ENCODE data around the gene METTL26.

Gene METTL26

DNA sequence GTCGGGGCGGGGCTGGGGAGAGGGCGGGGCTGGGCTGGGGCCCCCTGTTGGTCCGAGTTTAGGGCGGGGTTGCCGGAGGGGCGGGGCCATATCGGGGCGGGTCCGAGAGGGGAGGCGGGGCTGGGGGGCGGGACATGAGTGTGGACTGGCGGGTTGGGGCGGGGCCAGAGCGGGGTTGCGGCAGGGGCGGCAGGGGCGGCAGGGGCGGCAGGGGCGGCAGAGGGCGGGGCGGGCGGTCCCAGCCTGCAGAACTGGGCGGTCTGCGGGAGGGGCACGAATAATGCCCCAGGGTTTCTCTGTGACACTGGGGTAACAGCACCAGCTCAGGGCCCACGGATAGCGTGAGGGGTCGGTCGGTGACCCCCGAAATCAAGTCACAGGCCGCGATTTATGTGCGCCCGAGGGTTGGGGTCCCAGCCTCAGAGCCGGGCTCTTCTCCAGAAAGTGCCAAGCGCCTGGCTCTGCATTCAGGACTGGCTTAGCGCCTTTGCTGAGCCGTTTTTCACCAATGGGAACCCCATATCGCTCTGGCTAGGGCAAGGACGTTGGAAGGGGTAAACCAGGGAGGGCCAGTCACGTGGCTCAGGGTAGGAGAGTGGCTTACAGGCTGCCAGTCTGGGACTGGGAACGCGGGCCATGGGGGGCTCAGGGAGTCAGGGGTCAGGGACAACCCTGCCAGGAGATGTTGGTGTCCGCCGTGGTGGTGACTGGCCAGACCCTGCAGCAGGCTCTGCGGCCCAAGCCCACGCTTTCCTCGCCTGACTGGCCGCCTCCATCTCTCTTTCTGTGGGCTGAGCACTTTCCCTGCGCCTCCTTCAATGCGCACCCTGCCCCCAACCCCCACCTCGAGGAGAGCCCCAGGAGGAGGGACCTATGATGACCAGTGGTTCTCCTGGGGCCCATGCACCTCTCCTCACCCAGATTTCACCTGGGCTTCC lies 1.2 kb upstream of the METTL26 start:
- DNase-seq = peak; percentile 86 to 89

DNA sequence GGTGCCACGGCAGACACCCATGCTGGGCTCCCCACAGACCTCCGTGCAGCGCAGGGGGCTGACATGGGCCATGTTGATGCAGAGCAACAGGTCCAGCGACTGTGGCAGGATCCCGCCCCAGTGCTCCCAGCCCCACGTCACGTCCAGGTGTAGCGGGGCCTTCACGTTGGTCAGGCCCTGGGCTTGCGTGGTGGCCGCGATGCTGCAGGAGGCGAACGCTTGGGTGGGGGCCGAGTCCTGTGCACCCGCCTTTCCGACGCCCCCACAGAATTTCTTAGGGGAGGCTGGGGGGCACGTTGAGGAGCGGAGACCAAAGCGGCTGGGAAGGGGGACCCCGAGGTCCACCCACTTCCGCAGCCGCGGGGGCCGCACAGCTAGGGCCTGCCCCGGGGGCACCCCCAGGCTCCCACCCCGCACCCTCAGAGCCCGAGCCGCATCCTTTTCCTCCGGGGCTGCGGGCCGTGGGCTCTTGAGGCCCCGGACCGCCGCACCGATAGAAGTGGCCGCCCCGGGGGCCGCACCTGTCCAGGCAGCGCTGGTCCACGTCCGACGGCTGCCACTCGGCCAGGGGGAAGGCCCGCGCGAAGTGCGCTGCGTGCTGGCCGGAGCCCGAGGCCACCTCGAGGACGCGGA lies 416 bp downstream of the METTL26 start:
- DNase-seq = peak in 1 of 2 experiments; percentile 29

DNA sequence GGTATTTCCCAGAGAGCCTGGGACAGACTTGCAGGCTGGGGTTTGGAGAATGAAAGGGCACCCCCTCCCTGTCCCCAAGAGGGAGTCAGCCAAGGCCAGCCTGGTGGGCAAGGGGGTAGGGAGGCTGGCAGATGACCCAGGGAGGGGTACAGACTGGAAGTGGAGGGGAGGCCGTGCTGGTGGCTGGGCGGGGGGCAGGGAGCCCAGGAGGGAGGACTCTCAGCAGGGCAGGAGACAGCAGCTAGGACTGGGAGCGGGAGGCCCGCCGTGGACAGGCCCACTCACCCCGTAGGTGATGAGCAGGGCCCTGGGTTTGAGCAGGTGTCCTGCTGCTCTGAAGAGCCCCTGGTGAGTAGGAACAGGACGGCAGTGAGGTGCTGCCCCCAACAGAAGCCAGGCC lies 1.1 kb downstream of the METTL26 start:
- no peak for DNase-seq

DNA sequence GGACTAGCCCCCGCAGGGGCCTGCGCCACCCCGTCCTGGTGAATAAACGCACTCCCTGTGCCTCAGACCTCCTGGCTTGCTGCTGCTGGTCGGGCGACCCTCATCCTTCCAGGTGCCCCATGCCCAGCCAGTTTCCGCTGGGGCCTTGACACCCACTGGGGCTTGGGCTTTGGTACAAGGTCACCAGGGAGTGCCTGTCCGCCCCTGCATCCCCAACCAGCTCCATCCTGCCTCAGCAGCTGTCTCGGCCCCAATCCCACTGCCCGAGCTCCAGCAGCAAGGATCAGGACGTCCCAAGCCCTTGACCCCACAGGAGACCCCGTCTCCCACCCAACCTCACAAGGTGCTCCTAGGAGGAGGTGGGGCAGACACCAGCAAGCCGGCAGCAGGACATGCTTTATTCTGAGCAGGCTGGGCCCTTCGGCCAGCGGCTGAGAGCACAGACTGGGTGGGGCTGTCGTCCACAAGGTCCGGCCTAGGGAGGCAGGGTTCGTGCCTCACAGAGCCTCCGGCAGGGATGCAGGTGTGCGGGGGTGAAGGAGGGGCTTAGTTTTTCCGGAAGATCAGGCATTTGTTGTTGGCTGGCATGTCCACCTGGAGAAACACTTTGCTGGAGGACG lies 1.9 kb downstream of the METTL26 start:
- DNase-seq = no peak

DNA sequence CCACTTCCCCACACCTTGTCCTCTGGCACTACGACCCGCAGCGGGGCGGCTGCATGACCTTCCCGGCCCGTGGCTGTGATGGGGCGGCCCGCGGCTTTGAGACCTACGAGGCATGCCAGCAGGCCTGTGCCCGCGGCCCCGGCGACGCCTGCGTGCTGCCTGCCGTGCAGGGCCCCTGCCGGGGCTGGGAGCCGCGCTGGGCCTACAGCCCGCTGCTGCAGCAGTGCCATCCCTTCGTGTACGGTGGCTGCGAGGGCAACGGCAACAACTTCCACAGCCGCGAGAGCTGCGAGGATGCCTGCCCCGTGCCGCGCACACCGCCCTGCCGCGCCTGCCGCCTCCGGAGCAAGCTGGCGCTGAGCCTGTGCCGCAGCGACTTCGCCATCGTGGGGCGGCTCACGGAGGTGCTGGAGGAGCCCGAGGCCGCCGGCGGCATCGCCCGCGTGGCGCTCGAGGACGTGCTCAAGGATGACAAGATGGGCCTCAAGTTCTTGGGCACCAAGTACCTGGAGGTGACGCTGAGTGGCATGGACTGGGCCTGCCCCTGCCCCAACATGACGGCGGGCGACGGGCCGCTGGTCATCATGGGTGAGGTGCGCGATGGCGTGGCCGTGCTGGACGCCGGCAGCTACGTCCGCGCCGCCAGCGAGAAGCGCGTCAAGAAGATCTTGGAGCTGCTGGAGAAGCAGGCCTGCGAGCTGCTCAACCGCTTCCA lies 2.6 kb downstream of the METTL26 start:
- no peak for DNase-seq

DNA sequence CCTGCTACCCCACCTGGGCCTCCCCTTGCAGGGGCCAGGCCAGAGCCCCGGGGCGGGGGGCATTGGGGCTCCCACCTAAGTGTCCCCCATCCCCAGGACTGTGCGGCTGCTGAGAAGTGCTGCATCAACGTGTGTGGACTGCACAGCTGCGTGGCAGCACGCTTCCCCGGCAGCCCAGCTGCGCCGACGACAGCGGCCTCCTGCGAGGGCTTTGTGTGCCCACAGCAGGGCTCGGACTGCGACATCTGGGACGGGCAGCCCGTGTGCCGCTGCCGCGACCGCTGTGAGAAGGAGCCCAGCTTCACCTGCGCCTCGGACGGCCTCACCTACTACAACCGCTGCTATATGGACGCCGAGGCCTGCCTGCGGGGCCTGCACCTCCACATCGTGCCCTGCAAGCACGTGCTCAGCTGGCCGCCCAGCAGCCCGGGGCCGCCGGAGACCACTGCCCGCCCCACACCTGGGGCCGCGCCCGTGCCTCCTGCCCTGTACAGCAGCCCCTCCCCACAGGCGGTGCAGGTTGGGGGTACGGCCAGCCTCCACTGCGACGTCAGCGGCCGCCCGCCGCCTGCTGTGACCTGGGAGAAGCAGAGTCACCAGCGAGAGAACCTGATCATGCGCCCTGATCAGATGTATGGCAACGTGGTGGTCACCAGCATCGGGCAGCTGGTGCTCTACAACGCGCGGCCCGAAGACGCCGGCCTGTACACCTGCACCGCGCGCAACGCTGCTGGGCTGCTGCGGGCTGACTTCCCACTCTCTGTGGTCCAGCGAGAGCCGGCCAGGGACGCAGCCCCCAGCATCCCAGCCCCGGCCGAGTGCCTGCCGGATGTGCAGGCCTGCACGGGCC lies 3.4 kb downstream of the METTL26 start:
- no peak for DNase-seq

DNA sequence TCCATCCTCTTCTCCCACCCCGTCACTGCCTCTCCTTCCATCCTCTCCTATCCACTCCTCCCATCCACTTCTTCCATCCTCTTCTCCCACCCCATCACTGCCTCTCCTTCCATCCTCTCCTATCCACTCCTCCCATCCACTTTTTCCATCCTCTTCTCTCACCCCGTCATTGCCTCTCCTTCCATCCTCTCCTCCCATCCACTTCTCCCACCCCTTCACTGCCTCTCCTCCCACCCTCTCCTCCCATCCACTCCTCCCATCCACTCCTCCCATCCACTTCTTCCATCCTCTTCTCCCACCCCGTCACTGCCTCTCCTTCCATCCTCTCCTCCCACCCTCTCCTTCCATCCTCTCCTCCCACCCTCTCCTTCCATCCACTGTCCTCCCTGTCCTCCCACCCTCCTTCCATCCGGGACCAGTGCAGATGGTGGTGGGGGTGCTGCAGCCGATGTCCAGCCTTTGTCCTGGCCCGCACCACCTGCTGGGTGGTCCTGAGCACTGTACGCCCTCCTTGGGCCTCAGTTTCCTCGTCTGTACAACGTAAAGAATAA lies 4.2 kb downstream of the METTL26 start:
- no peak for DNase-seq

DNA sequence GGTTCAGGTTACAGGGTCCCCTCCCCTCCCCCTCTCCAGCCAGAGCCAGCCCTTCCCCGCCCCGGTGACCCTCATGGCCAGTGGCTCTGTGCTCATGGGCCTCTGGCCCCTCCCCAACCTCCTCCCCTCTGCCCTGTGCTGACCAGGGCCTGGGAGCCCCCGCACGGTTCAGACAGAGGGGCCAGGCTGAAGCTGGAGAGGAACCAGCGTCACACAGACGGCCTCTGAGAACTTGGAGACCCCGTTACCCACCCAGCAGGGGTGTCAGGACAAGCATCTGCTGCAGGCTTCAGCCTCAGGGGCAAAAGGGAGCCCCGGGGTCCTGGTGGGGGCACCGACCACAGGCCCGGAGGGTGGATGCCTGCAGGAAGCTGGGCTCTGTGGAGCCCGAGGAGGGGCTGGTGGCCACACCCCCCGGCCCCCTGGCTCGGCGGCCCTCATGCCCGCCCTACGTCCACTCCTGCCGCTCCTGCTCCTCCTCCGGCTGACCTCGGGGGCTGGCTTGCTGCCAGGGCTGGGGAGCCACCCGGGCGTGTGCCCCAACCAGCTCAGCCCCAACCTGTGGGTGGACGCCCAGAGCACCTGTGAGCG lies 5.2 kb downstream of the METTL26 start, which contains the start of gene WFIKKN1:
TSS of gene WFIKKN1 (plus strand) at position 171 of the 591 bp plus-strand sequence. CDS start at position 440, 269 bp downstream.
- DNase-seq = no peak

DNA sequence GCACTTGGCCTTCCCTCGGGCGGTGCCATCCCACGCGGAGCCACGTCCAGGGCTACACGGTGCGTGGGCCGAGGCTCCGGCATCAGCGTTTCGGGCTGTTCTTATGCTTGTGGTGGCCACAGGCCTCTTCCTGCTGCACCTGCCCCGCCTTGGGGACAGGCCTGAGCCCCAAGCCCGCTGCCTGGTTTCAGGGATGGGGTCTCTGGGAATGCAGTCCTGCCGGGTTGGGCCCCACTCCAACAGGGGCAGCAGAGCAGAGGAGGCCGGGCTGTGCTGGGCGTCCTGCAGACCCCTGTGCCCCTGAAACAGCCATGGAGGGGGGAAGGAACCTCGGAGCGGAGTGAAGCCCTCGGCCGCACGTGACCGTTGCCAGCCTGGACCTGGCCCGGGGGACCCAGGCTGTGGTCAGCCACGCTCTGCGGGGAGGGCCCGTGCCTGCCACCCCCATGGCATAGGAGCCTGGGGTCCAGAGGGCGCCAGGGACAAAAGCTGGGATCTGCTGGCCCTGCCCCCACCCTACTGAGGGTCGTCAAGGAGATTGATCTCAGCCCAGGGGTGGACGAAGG lies 5.8 kb downstream of the METTL26 start:
- DNase-seq = no peak

DNA sequence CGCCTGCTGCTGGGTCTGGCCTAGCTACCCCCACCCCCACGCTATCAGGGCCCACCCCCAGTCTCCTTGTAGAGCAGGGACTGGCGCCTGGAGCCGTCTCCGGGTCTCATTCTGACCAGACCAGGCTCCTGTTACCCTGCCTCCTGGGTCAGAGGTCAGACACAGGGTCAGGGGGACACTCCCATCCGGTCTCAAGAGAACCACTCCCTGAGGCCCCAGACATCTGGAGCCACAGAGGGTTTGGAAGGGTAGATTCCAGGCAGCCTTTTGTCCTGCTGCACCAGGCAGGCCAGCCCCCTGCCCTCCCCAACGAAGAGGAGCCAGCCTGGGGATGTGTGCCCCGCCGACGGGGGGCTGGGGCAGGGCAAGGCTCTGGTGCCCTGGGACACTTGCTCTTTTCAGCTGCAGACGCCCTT lies 6.3 kb downstream of the METTL26 start:
- no peak for DNase-seq

DNA sequence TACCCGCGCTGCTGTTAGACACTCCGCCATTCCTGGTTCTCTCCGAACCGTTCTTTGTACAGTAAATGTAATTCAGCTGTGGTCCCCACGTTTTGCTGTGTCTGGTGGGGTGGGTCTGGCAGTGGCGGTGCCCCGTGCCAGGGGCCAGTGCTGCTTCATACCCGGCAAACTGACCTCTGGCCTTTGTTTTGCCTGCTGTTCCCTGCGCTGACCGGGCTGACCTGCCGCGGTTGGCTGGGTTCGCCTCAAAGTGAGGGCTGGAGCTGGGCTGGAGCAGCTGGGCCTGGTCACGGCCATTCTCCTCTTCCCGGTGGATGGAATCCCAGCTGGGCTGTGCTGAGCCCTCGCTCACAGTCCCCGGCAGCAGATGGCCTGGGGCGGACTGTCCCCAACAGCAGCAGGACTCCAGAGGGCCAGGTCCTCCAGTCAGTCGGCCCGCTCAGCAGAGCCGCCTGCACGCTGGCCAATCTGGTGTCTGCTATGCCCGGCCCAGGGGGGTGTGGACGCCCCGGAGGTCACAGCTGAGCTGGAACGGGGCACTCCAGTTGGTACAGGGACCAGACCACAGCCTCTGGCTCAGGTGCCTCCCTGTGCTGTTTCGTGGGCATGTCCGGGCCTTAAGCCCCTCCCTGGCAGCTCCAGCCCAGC lies 6.8 kb downstream of the METTL26 start:
- no peak for DNase-seq

DNA sequence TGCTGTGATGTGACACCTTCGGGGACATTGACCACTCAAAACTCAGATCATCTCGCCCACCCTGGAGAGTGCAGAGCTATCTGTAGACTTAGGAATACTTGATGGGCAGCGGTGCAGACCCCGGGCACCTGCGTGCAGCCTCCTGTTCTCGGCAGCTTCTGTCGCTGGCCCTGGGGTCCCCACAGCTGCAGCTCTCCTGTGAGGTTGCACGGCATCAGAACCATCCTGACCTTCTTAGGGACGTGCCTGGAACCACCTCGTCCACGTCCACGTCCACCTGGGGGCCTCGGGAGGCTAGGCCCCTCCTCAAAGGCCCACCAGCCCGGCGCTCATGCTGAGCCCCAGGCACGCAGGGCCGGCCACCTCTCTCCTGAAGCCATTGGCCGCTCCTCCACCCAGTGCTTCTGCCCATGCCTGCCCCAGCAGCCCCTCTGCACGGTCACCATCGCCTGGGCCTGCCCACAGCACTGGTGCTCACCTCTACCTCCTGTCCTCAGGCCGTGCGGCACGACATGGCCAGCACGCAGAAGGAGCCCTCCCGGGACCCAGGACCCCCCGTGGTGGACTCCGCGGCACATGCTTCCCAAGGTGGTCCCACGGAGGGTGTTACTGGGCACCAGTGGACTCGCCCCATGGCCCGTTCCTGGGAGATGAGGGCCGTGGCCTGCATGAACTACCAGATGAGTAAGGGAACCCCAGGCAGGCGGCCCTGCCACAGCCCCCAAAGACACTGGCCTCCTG lies 7.6 kb downstream of the METTL26 start:
- DNase-seq = no peak

DNA sequence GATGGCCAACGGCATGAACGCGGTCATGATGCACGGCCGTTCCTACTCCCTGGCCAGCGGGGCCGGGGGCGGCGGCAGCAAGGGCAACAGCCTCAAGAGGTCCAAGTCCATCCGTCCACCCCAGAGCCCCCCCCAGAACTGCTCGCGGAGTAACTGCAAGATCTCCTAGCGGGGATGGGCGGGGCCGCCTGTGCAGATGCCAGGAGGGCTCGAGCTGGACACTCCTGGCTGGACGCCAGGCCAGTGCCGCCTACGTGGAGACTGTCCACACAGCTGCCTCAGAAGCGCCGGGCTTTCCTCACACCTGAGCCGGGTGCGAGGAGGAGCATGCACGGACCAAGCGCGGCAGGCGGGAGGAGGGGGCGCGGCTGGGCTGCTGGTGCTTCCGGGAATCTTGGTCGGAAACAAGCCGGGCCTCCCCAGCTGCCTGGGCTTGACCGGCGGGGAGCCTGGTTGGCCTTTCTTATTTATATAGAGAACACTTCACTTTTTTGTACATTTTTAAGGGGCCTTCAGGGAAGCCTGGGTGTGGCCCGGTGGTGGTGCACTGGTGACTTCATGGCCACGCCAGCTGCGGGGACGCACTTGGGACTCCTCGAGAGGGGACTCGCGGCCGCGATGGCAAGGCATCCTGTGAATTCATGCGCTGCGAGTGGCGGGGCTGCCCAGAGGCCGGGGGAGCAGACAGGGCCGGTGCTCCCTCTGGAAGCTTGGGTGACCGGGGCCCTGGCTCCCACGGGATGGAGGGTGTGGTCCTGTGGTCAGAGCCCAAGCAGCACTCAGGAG lies 8.5 kb downstream of the METTL26 start:
- DNase-seq = no peak

DNA sequence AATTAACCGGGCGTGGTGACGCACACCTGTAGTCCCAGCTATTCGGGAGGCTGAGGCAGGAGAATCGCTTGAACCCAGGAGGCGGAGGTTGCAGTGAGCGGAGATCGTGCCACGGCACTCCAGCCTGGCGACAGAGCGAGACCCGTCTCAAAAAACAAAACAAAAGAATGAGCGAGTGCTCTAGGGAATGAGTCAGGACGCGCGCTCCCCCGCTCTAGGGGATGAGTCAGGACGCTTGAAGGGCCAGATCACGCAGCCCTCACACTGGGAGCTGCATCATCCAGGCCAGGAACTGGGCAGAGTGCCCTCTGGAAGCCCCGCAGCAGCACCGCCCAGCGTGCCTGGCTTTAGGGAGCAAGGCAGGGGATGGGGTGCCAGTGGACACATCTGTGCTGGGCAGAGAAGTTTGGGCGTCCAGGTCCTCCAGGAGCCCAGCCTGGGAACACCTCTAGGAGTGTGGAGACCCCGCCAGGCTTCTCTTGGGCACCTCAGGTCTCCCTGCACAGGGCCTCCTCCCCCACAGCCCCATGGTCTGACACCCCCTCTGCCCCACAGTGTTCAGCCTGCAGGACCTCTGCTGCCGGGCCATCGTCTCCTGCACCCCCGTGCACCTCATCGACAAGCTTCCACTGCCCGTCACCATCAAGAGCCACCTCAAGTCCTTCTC lies 9.2 kb downstream of the METTL26 start:
- no peak for DNase-seq

DNA sequence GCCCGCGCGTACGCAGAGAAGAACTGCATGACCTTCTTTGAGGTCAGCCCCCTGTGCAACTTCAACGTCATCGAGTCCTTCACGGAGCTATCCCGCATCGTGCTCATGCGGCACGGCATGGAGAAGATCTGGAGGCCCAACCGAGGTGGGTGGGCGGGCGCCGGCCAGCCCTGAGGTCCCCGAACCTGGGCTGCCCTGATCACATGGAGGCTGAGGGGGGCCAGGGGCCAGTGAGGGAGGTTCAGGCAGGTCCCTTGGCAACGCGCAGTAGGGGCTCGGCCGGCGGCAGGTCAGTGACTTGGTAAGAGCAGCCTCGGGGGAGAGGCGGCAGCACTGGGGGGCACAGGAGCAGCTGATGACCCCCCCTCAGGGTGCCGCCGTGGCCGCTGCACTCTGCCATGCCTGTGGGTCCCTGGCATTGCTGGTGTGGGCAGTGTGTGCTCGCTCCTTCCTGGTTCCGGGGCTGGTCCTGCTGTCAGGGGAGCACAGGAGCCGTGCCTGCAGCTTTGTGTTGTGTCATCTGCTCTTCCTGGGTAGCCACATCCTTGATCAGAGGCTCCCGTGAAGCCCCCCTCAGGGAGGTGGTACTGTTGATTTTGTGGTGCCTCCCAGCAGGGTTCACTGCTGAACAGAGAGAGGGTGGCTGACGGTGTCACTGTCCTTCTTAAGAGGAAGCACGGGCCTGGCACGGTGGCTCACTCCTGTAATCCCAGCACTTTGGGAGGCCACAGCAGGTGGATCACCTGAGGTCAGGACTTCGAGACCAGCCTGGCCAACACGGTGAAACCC lies 9.9 kb downstream of the METTL26 start:
- no peak for DNase-seq

DNA sequence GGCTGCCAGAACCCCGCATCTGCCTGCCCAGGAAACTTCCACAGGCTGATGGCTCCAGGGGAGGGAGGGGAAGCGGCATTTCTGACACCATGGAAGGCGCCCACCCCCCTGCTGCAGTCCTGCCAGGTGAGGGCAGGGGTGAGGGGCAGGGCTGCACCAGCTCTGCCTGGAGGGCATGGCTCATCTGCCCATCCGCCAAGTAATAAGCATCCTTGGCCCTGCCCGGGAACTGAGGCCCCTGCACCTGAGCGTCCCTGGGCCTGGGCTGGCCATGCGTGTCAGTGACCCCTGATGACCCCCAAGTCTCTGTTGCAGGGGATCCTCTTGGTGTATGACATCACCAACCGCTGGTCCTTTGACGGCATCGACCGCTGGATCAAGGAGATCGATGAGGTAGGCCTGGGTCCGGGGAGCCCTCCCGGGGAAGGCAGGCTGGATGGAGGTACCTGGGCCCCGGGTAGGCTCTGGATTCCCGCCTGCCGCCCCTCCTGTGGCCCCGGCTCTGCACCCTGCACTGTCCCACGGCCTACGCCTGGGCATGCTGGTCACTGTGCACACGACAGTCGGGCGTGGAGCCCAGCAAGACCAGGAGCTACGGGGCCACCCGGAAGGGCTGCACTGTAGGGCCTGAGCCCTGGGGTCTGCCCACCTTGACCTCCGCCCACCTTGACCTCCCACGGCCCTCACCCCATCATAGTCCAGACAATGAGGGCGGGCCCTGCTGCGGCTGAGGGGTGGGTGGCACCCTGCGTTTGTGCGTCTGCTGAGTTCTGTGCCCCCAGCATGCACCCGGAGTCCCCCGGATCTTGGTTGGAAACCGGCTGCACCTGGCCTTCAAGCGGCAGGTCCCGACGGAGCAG lies 10.8 kb downstream of the METTL26 start:
- no peak for DNase-seq
